Breast epithelium (tissue), 4 donors: Measurements from ENCODE around the gene NEO1. TPM values are rescaled to one million over a fixed set of nuclear protein-coding genes. Genes with fewer than 3 reads are reported as not detected.
"Not testable (repeated sequence)": the region's sequence is repeated elsewhere in the genome, so short reads cannot be mapped to it uniquely, and the experiment has no call there.

ENCODE experiments used
- DNase-seq, 2 donors: peaks; one replicate each; pipeline ENCODE4 v3.0.0-alpha.2; 2019; ENCODE audit warnings: low spot score in 2 of 2
- H3K27ac ChIP-seq, 2 donors: fragments of 200-600 bp; sonication (generic) in 1 of 2; one replicate each; pipeline ENCODE4 v1.5.1; 2016 to 2019; ENCODE audit warnings: mild to moderate bottlenecking in 1 of 2
- H3K27me3 ChIP-seq, 2 donors: fragments of 200-600 bp; sonication (generic) in 1 of 2; one replicate each; pipeline versions ENCODE4 v1.5.1 to v1.6.0; 2017 to 2019; ENCODE audit warnings: control low read depth in 1 of 2, mild to moderate bottlenecking in 1 of 2
- H3K36me3 ChIP-seq: fragments of 200-600 bp; one replicate; pipeline ENCODE4 v1.5.1; 2019
- H3K4me1 ChIP-seq, 2 donors: fragments of 200-600 bp; sonication (generic); one replicate each; pipeline ENCODE4 v1.5.1; 2016 to 2019; ENCODE audit warnings: control low read depth in 1 of 2
- H3K4me3 ChIP-seq, 3 donors: fragments of 200-600 bp; sonication (generic); 1 replicate in 2 of 3; 2 replicates in 1 of 3; pipeline ENCODE4 v1.5.1; 2016 to 2019; ENCODE audit warnings: mild to moderate bottlenecking in 3 of 3, moderate library complexity in 2 of 3
- H3K9me3 ChIP-seq, 2 donors: fragments of 200-600 bp; sonication (generic) in 1 of 2; one replicate each; pipeline ENCODE4 v1.5.1; 2016 to 2019; ENCODE audit warnings: control low read depth in 1 of 2
- POLR2A ChIP-seq: fragments of 450-650 bp; IDR thresholded peaks from one replicate; pipeline ENCODE4 v1.6.1; 2016; ENCODE audit warnings: antibody characterized with exemption, mild to moderate bottlenecking, moderate library complexity
- POLR2AphosphoS5 ChIP-seq, 3 donors: sonication (generic); formaldehyde crosslinking; IDR thresholded peaks; one replicate each; pipeline ENCODE4 v1.6.1; 2017; ENCODE audit warnings: antibody characterized with exemption in 3 of 3
- intact Hi-C: fragments of 100-400 bp; cut with DNase I; formaldehyde crosslinking; loops from one replicate; pipeline ENCODE4 v1.15.1; 2023; ENCODE audit warnings: low total_unique reads
- total RNA-seq, 3 donors: library from RNA; depleted of rRNA; stranded (reverse); fragments of >200 nt; gene quantifications; one replicate each; pipeline ENCODE4 v1.1.0, GENCODE V29; 2016
- TF ChIP-seq, protein P1 (sequence below), 3 donors: fragments of 450-650 bp; IDR thresholded peaks; one replicate each; pipeline ENCODE4 v1.5.1; 2016 to 2017; ENCODE audit warnings: antibody characterized with exemption in 3 of 3, mild to moderate bottlenecking in 3 of 3, moderate library complexity in 3 of 3

NEO1 gene
- total RNA-seq, 3 donors from 2014 or later = 21.3 to 66.3 (median 27.5) TPM

DNA sequence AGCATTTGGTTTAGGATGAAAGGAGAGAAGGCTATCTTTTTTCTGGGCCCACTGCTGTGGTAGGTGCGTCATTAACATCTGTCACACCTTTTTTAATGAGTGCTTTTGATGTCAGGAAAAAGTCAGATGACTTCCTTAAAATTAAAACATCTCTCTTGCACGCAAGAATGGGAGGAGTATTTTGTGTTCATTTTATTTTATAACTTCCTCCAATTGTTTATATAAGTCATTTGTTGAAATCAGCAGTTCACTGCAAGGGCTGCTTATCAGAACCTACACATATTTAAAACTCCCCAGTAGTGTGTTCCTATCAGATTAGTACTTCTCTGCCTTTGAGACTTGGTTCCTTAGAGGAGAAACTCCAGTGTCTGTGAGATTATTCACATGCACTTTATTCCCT, 143.8 kb downstream of the NEO1 start:
- Histone ChIP-seq H3K9me3 (no peaks in the 10 kb centered on the region), H3K4me1 (no peaks in the 10 kb centered on the region), H3K36me3 (no peaks in the 10 kb centered on the region), H3K27me3 (no peaks in the 10 kb centered on the region), H3K27ac (no peak overlapping the region), H3K4me3 (no peak overlapping the region)
- DNase-seq = no peak
- TF ChIP-seq, protein P1, sequence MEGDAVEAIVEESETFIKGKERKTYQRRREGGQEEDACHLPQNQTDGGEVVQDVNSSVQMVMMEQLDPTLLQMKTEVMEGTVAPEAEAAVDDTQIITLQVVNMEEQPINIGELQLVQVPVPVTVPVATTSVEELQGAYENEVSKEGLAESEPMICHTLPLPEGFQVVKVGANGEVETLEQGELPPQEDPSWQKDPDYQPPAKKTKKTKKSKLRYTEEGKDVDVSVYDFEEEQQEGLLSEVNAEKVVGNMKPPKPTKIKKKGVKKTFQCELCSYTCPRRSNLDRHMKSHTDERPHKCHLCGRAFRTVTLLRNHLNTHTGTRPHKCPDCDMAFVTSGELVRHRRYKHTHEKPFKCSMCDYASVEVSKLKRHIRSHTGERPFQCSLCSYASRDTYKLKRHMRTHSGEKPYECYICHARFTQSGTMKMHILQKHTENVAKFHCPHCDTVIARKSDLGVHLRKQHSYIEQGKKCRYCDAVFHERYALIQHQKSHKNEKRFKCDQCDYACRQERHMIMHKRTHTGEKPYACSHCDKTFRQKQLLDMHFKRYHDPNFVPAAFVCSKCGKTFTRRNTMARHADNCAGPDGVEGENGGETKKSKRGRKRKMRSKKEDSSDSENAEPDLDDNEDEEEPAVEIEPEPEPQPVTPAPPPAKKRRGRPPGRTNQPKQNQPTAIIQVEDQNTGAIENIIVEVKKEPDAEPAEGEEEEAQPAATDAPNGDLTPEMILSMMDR (IDR thresholded peaks at IDR 0.05) = no peak
- no peak for TF ChIP-seq POLR2AphosphoS5 (IDR thresholded peaks at IDR 0.05)
- intact Hi-C loops = no loop called here

DNA sequence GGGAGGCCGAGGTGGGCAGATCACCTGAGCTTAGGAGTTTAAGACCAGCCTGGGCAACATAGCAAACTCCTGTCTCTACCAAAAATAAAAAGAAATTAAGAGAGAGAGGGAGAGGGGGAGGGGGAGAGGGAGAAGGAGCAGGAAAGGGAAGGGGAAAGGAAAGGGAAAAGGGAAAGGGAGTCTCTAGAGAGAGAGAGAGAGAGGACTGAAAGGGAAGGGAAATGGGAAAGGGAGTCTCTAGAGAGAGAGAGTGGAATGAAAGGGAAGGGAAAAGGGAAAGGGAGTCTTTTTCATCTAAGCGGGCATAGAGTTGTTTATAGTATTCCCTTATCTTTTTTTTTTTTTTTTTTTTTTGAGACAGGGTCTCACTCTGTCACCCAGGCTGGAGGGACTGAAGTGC, 148.1 kb downstream of the NEO1 start:
- Histone ChIP-seq H3K4me1 (no peaks in the 10 kb centered on the region), H3K36me3 (peaks cover 3% of the 10 kb centered on the region), H3K9me3 (peaks cover 0 to 7% of the 10 kb centered on the region in 2 donors), H3K4me3 (no peak overlapping the region), H3K27ac (no peak overlapping the region), H3K27me3 (no peaks in the 10 kb centered on the region)
- no peak for DNase-seq
- intact Hi-C loops = no loop called here
- TF ChIP-seq, protein P1 (IDR thresholded peaks at IDR 0.05) = no peak
- no peak for TF ChIP-seq POLR2AphosphoS5 (IDR thresholded peaks at IDR 0.05)
- TF ChIP-seq POLR2A = no peak

DNA sequence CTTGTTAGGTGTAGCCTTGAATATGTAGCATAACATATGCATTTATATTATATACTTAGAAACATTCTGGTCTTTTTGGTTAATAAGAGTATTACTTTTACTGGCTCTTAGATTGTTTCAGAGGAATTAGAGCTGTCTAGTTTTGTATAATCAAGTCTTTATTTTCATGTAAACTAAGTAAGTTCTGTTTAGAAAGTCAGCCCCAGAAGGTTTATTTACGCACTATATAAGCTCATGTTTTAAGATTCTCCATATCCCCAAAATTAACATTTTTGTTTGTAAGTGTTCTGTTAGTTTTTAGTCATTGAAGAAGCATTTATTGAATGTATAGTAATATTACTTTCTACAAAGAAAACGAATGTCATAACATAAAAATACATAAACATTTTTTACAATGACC, 158.4 kb downstream of the NEO1 start:
- Histone ChIP-seq H3K4me3 (no peak overlapping the region), H3K9me3 (peaks cover 0 to 11% of the 10 kb centered on the region in 2 donors), H3K27me3 (no peaks in the 10 kb centered on the region), H3K27ac (no peak overlapping the region), H3K36me3 (no peaks in the 10 kb centered on the region), H3K4me1 (no peaks in the 10 kb centered on the region)
- TF ChIP-seq, protein P1 (IDR thresholded peaks at IDR 0.05) = no peak
- TF ChIP-seq POLR2AphosphoS5 (IDR thresholded peaks at IDR 0.05) (no peak), POLR2A (no peak)
- intact Hi-C loops = no loop called here
- no peak for DNase-seq

DNA sequence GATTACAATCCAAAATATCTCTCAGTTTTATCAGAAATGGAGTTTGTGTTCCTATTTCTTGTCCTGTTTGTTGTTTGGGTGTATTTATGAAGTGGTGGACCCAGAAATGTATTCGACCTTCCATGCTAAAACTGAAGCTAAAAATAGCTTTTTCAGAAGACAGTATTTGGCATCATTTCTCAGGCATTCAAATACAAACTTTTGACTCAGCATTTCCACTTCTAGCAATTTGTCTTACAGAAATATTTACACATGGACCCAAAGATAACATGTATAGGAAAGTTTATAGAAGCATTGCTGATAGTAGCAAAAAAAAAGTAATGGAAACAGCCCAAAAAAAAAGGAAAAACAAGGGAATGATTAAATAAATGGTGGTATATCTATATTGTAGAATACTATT, 160.2 kb downstream of the NEO1 start:
- no peaks in the 10 kb centered on the region for H3K4me1 ChIP-seq
- H3K4me3 ChIP-seq = no peak overlapping the region
- TF ChIP-seq POLR2AphosphoS5 (IDR thresholded peaks at IDR 0.05) (no peak), POLR2A (no peak)
- TF ChIP-seq, protein P1 (IDR thresholded peaks at IDR 0.05) = no peak
- H3K36me3 ChIP-seq = no peaks in the 10 kb centered on the region
- no peaks in the 10 kb centered on the region for H3K27me3 ChIP-seq
- intact Hi-C loops = no loop called here
- no peak for DNase-seq
- peaks cover 0 to 11% of the 10 kb centered on the region in 2 donors for H3K9me3 ChIP-seq
- no peak overlapping the region for H3K27ac ChIP-seq

DNA sequence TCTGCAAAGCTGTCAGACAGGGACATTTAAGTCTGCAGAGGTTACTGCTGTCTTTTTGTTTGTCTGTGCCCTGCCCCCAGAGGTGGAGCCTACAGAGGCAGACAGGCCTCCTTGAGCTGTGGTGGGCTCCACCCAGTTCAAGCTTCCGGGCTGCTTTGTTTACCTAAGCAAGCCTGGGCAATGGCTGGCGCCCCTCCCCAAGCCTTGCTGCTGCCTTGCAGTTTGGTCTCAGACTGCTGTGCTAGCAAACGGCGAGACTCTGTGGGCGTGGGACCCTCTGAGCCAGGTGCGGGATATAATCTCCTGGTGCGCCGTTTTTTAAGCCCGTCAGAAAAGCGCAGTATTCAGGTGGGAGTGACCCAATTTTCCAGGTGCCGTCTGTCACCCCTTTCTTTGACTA, 169.2 kb downstream of the NEO1 start:
- intact Hi-C loops, H3K9me3 ChIP-seq, H3K27me3 ChIP-seq, DNase-seq, H3K36me3 ChIP-seq, H3K4me3 ChIP-seq, H3K4me1 ChIP-seq, H3K27ac ChIP-seq: not testable (repeated sequence)

DNA sequence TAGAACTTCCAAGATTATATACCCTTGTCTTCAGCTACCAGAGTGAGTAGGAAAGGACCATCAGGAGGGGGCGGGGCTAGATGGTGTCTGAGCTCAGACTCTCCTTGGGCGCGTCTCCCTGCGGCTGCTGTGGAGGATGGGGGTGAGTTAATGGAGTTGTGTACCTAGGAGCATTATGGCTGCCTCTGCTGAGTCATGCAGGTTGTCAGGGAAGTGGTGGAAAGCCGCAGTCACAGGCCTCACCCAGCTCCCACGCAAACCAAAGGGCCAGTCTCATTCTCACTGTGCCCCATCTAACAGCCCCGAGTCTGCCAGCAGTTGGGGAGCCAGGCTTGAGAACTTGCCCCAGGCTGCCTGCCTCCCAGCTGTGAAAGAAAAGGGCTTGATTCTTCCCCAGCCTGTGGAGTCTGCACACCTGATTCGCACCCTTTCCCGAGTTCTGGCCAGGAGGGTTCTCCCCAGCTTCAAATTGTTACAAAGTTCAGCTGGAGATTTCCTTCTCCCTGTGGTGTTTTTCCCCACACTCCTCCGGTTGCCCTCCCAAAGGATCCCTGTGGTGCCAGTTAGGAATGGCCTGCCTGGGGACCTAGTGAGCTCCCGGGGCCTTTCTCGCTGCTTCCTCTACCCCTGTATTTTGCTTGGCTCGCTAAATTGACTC, 173.2 kb downstream of the NEO1 start:
- Histone ChIP-seq H3K4me1 (no peaks in the 10 kb centered on the region), H3K4me3 (no peak overlapping the region), H3K27ac (peak overlapping the region; percentile 15 to 29), H3K9me3 (no peaks in the 10 kb centered on the region), H3K27me3 (no peaks in the 10 kb centered on the region), H3K36me3 (no peaks in the 10 kb centered on the region)
- intact Hi-C loops = no loop called here
- TF ChIP-seq, protein P1 (IDR thresholded peaks at IDR 0.05) = no peak
- TF ChIP-seq POLR2AphosphoS5 (IDR thresholded peaks at IDR 0.05) (no peak), POLR2A (no peak)
- no peak for DNase-seq
